Lower leg skin (tissue), 4 donors: ENCODE data around the gene CEMIP2. TPM values are rescaled to one million over a fixed set of nuclear protein-coding genes. Genes with fewer than 3 reads are reported as not detected.
"Not testable (repeated sequence)": the region's sequence is repeated elsewhere in the genome, so short reads cannot be mapped to it uniquely, and the experiment has no call there.

Experiments
- DNase-seq, 2 donors: peaks; one replicate each; pipeline ENCODE4 v3.0.0-alpha.2; 2019; ENCODE audit warnings: low spot score in 2 of 2
- H3K4me3 ChIP-seq: fragments of 200-600 bp; sonication (generic); 2 replicates; pipeline ENCODE4 v1.5.1; 2017; ENCODE audit warnings: mild to moderate bottlenecking, low read depth; ENCODE audit not compliant: poor library complexity, severe bottlenecking
- CTCF ChIP-seq, 3 donors: fragments of 450-650 bp; IDR thresholded peaks; one replicate each; pipeline ENCODE4 v1.5.1; 2016; ENCODE audit warnings: antibody characterized with exemption in 3 of 3, mild to moderate bottlenecking in 3 of 3, moderate library complexity in 2 of 3
- POLR2A ChIP-seq, 2 donors: fragments of 450-650 bp; IDR thresholded peaks; one replicate each; pipeline ENCODE4 v1.6.1; 2016 to 2017; ENCODE audit warnings: antibody characterized with exemption in 2 of 2, mild to moderate bottlenecking in 1 of 2, moderate library complexity in 1 of 2
- WGBS, 2 donors: methylation state at CpG; one replicate each; pipeline ENCODE4 v1.1.5; 2018; 5-methylcytosine and 5-hydroxymethylcytosine counted together
- intact Hi-C: fragments of 100-400 bp; cut with DNase I; formaldehyde crosslinking; loops from one replicate; pipeline ENCODE4 v1.15.0; 2023; ENCODE audit warnings: low total_unique reads
- total RNA-seq, 4 donors: library from RNA; depleted of rRNA; stranded (reverse); fragments of >200 nt; gene quantifications; one replicate each; pipeline ENCODE4 v1.1.0, GENCODE V29; 2016

CEMIP2 gene
- total RNA-seq, 4 donors from 2014 or later, result 20.6 to 48.6 (median 29.0) TPM

GRCh38 chr9:71812385-71812784 lies 44.1 kb upstream of the CEMIP2 start:
- H3K4me3 ChIP-seq, result no peak overlapping the region
- TF ChIP-seq CTCF (IDR thresholded peaks at IDR 0.05), result no peak
- 47 to 62% methylated on average over 4 of the region's 4 CpGs for WGBS, 2 donors
- no peak for DNase-seq
- intact Hi-C loops, result no loop called here

- intact Hi-C loops, result no loop called here
- DNase-seq, result no peak
- TF ChIP-seq POLR2A (IDR thresholded peaks at IDR 0.05) (no peak), CTCF (IDR thresholded peaks at IDR 0.05) (no peak)
- WGBS, 2 donors, result 83 to 87% methylated on average over 2 of the region's 2 CpGs
- H3K4me3 ChIP-seq, result no peak overlapping the region
These were observed 39.8 kb upstream of the CEMIP2 start for GRCh38 chr9:71808068-71808467.

- intact Hi-C loops, result no loop called here
- no peak for TF ChIP-seq POLR2A (IDR thresholded peaks at IDR 0.05)
- TF ChIP-seq CTCF (IDR thresholded peaks at IDR 0.05), result no peak
- no peak overlapping the region for H3K4me3 ChIP-seq
- peak in 1 of 2 donors; percentile 38 for DNase-seq
- WGBS, 2 donors, result 11 to 14% methylated on average over 1 of the region's 1 CpG
These were observed 38.6 kb upstream of the CEMIP2 start for GRCh38 chr9:71806901-71807307.

- intact Hi-C loops, DNase-seq, H3K4me3 ChIP-seq: not testable (repeated sequence)
- 78 to 79% methylated on average over 1 of the region's 1 CpG for WGBS, 2 donors
These were observed 36.8 kb upstream of the CEMIP2 start for GRCh38 chr9:71805096-71805495.

GRCh38 chr9:71801826-71802225 lies 33.5 kb upstream of the CEMIP2 start:
- no peak for DNase-seq
- intact Hi-C loops, result no loop called here
- no peak for TF ChIP-seq CTCF (IDR thresholded peaks at IDR 0.05)
- WGBS, 2 donors, result 85 to 88% methylated on average over 3 of the region's 3 CpGs
- no peak overlapping the region for H3K4me3 ChIP-seq

GRCh38 chr9:71797266-71797665 lies 29.0 kb upstream of the CEMIP2 start:
- no peak overlapping the region for H3K4me3 ChIP-seq
- WGBS, 2 donors, result 80 to 89% methylated on average over 1 of the region's 1 CpG
- no peak for DNase-seq
- TF ChIP-seq CTCF (IDR thresholded peaks at IDR 0.05) (no peak), POLR2A (IDR thresholded peaks at IDR 0.05) (no peak)
- intact Hi-C loops, result no loop called here
